Sigmoid colon (tissue), 7 donors: ENCODE measurements around the gene C4orf46. TPM values are rescaled to one million over a fixed set of nuclear protein-coding genes. Genes with fewer than 3 reads are reported as not detected.
A peak's percentile ranks its signal among the peaks of the same experiment; 100 is the strongest.

Experiments
- DNase-seq: peaks from one replicate; pipeline ENCODE4 v3.0.0-alpha.2; 2019
- H3K27ac ChIP-seq, 4 donors: fragments of 200-600 bp; sonication (generic); one replicate each; pipeline ENCODE4 v1.5.1; 2016 to 2019; ENCODE audit warnings: mild to moderate bottlenecking in 1 of 4
- H3K27me3 ChIP-seq, 3 donors: fragments of 200-600 bp; sonication (generic); one replicate each; pipeline ENCODE4 v1.5.1; 2019; ENCODE audit warnings: mild to moderate bottlenecking in 1 of 3
- H3K36me3 ChIP-seq, 4 donors: fragments of 200-600 bp; sonication (generic); one replicate each; pipeline ENCODE4 v1.5.1; 2016 to 2019
- H3K4me1 ChIP-seq, 4 donors: fragments of 200-600 bp; sonication (generic); one replicate each; pipeline ENCODE4 v1.5.1; 2017 to 2019
- H3K4me3 ChIP-seq, 4 donors: fragments of 200-600 bp; sonication (generic); one replicate each; pipeline ENCODE4 v1.5.1; 2017 to 2019; ENCODE audit warnings: mild to moderate bottlenecking in 2 of 4, moderate library complexity in 1 of 4
- H3K9me3 ChIP-seq, 4 donors: fragments of 200-600 bp in 3 of 4; sonication (generic) in 3 of 4; one replicate each; pipeline versions ENCODE4 v1.5.1 to v1.6.1; 2013 to 2019
- CTCF ChIP-seq, 4 experiments: fragments of 450-650 bp in 3 of 4; fragments of 200-600 bp in 1 of 4; IDR thresholded peaks; one replicate each; pipeline ENCODE4 v1.5.1; 2016 to 2019; ENCODE audit warnings: antibody characterized with exemption in 4 of 4, mild to moderate bottlenecking in 3 of 4, moderate library complexity in 2 of 4
- EP300 ChIP-seq, 4 donors: sonication (generic); formaldehyde crosslinking; IDR thresholded peaks; one replicate each; pipeline ENCODE4 v1.6.1; 2017; ENCODE audit warnings: antibody characterized with exemption in 4 of 4
- POLR2A ChIP-seq, 2 donors: fragments of 450-650 bp; IDR thresholded peaks; one replicate each; pipeline ENCODE4 v1.6.1; 2016; ENCODE audit warnings: antibody characterized with exemption in 2 of 2, mild to moderate bottlenecking in 2 of 2, moderate library complexity in 2 of 2
- POLR2AphosphoS5 ChIP-seq, 4 donors: sonication (generic); formaldehyde crosslinking; IDR thresholded peaks; one replicate each; pipeline ENCODE4 v1.6.1; 2017; ENCODE audit warnings: antibody characterized with exemption in 4 of 4
- WGBS, 2 donors: extraction: QIAGEN DNeasy Blood & Tissue Kit; methylation state at CpG; one replicate each; pipeline ENCODE4 v1.1.7; 2013; 5-methylcytosine and 5-hydroxymethylcytosine counted together
- intact Hi-C: fragments of 100-400 bp; cut with DNase I; formaldehyde crosslinking; loops from one replicate; pipeline ENCODE4 v1.15.1; 2023
- polyA plus RNA-seq, 3 donors: library from polyadenylated mRNA; stranded (reverse); fragments of 200-250 nt; gene quantifications; one replicate each; pipeline ENCODE4 v1.2.3, GENCODE V29; 2013
- total RNA-seq, 4 donors: library from RNA; depleted of rRNA; stranded (reverse); fragments of >200 nt; gene quantifications; one replicate each; pipeline ENCODE4 v1.1.0, GENCODE V29; 2016
- donor health status: healthy with polysubstance abuse.
- donor health status: Bipolar disorder and iron deficiency.
- donor health status: healthy.

The C4orf46 gene
- total and polyA plus RNA-seq, 7 donors, result 2.4 to 7.1 (median 3.7) TPM

DNA sequence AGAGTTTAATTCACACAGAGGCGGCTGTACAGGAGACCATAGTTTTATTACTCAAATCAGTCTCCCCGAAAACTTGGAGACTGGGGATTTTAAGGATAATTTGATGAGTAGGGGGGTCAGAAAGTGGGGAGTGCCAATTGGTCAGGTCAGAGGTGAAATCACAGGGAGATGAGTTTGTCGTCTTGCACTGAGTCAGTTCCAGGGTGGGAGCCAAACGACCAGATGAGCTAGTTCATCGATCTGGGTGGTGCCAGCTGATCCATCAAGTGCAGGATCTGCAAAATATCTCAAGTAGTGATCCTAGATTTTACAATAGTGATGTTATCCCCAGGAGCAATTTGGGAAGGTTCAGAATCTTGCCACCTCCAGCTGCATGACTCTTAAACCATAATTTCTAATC, 4.4 kb upstream of the C4orf46 start:
- H3K9me3 ChIP-seq, result no peaks in the 10 kb centered on the region
- peaks cover 0 to 18% (median 15%) of the 10 kb centered on the region in 4 donors for H3K4me1 ChIP-seq
- no peak overlapping the region for H3K27ac ChIP-seq
- TF ChIP-seq EP300 (IDR thresholded peaks at IDR 0.05) (no peak), CTCF (IDR thresholded peaks at IDR 0.05) (no peak), POLR2AphosphoS5 (IDR thresholded peaks at IDR 0.05) (no peak), POLR2A (IDR thresholded peaks at IDR 0.05) (no peak)
- H3K27me3 ChIP-seq, result no peaks in the 10 kb centered on the region
- WGBS, 2 donors, result 91 to 92% methylated on average over 5 of the region's 5 CpGs
- DNase-seq, result no peak
- H3K4me3 ChIP-seq, result no peak overlapping the region
- intact Hi-C loops, result no loop called here
- peaks cover 0 to 6% (median 0%) of the 10 kb centered on the region in 4 donors for H3K36me3 ChIP-seq

GRCh38 chr4:158673633-158674032, 1.9 kb upstream of the C4orf46 start:
- 83 to 92% methylated on average over 3 of the region's 3 CpGs for WGBS, 2 donors
- intact Hi-C loops, result loop anchor here (5.0 kb wide), 1 partner anchor 94 kb away; the partner anchor contains the start of gene FNIP2

DNA sequence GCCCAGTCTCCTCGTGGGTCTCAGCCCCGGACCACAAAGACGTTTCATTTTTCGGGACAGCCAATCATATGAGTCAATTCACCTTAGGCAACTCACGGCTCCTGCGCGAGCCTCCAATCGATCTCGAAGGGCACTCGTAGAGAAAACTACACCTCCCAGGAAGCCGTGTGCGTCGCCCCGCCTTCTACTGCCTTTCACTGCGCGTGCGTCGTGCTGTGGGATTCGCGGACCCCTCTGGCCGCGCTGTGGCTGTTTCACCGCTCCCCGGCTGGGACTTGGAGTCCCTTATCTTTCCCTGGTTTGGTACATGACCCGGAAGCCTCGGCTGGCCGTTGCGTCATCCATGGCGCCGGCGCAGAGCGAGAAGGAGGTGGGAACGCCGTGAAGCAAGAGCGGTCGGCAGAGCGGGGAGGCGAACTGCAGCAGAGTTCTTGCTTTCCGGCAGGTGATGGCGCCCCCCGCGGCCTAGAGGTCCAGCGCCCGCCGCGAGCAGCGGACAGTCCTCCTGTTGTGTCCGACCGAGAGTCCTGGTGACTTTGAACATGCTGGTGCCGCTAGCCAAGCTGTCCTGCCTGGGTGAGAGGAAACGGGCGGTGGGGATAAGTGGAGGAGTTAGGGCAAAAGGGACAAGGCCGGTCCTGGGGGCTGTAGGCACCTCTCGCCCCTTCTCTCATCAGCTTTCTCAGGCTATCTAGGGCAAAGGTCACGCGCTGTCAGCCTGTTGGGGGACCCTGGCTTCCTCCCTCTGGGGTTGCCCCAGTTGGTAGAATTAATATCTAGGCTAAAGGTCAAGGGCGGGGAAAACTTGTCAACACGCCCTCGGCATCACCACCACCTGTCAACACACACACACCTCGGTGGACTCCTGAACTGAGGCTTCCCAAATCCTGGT, 474 bp upstream of the C4orf46 start, which contains the start of gene ETFDH:
ETFDH (plus strand) TSS at position 382 of the 892 bp plus-strand sequence; CDS start at position 543, 161 bp downstream.
- intact Hi-C loops, result loop anchor here (5.0 kb wide), 1 partner anchor 95 kb away; the partner anchor contains the start of gene FNIP2
- no peaks in the 10 kb centered on the region for H3K9me3 ChIP-seq
- peaks cover 0 to 29% (median 24%) of the 10 kb centered on the region in 4 donors for H3K4me1 ChIP-seq
- no peaks in the 10 kb centered on the region for H3K27me3 ChIP-seq
- H3K36me3 ChIP-seq, result no peaks in the 10 kb centered on the region
- TF ChIP-seq CTCF (IDR thresholded peaks at IDR 0.05) (peak; percentile 39 to 71 (median 58)), EP300 (IDR thresholded peaks at IDR 0.05) (peak in 1 of 4 donors; percentile 82), POLR2AphosphoS5 (IDR thresholded peaks at IDR 0.05) (peak; percentile 77 to 99 (median 90)), POLR2A (IDR thresholded peaks at IDR 0.05) (peak; percentile 43 to 70)
- peak within 1 kb of the TSS; percentile 71 to 90 (median 84) for H3K4me3 ChIP-seq
- whole genome bisulfite sequencing, 2 donors, result 0% methylated on average over 60 of the region's 60 CpGs
- peak; percentile 100 for DNase-seq
- H3K27ac ChIP-seq, result peak within 1 kb of the TSS; percentile 88 to 99 (median 96)

More at GRCh38 chr4:158673633-158674032, 1.9 kb upstream of the C4orf46 start:
- H3K27me3 ChIP-seq, result no peaks in the 10 kb centered on the region
- H3K9me3 ChIP-seq, result no peaks in the 10 kb centered on the region
- no peak for TF ChIP-seq POLR2A (IDR thresholded peaks at IDR 0.05)
- TF ChIP-seq POLR2AphosphoS5 (IDR thresholded peaks at IDR 0.05), result no peak
- no peak for TF ChIP-seq EP300 (IDR thresholded peaks at IDR 0.05)
- TF ChIP-seq CTCF (IDR thresholded peaks at IDR 0.05), result no peak
- H3K4me1 ChIP-seq, result peaks cover 0 to 29% (median 24%) of the 10 kb centered on the region in 4 donors
- no peak for DNase-seq
- H3K36me3 ChIP-seq, result no peaks in the 10 kb centered on the region
- no peak overlapping the region for H3K27ac ChIP-seq
- H3K4me3 ChIP-seq, result no peak overlapping the region

- Histone ChIP-seq H3K27me3 (no peaks in the 10 kb centered on the region), H3K9me3 (no peaks in the 10 kb centered on the region), H3K4me1 (peaks cover 0 to 29% (median 24%) of the 10 kb centered on the region in 4 donors), H3K27ac (peak overlapping the region; percentile 88 to 99 (median 96)), H3K4me3 (peak overlapping the region; percentile 71 to 90 (median 84)), H3K36me3 (no peaks in the 10 kb centered on the region)
- DNase-seq, result peak; percentile 78
- intact Hi-C loops, result loop anchor here (5.0 kb wide), 1 partner anchor 96 kb away; the partner anchor contains the start of gene FNIP2
- TF ChIP-seq POLR2A (IDR thresholded peaks at IDR 0.05) (no peak), CTCF (IDR thresholded peaks at IDR 0.05) (no peak), POLR2AphosphoS5 (IDR thresholded peaks at IDR 0.05) (peak in 3 of 4 donors; percentile 37 to 58 (median 50)), EP300 (IDR thresholded peaks at IDR 0.05) (peak in 1 of 4 donors; percentile 7)
- WGBS, 2 donors, result 0% methylated on average over 35 of the region's 35 CpGs
These were observed 567 bp downstream of the C4orf46 start for GRCh38 chr4:158670975-158671664.
